GM19193 (cell line): ENCODE results near the gene PTPN6.

Experiments used
- POLR2A ChIP-seq: IDR thresholded peaks from 4 replicates; pipeline ENCODE4 v1.6.1; 2011; ENCODE audit not compliant: insufficient read depth, insufficient read length; ENCODE audit errors: extremely low read depth

PTPN6 gene

GRCh38 chr12:6950811-6951540 lies at the start of gene PTPN6:
Gene PTPN6, plus strand, starts transcription at chr12:6951356. Its CDS starts 157 bp downstream, at chr12:6951513.
- peak; percentile 96 for TF ChIP-seq POLR2A

- no peak for TF ChIP-seq POLR2A
These were observed 48.7 kb upstream of the PTPN6 start for GRCh38 chr12:6902448-6902847.

DNA sequence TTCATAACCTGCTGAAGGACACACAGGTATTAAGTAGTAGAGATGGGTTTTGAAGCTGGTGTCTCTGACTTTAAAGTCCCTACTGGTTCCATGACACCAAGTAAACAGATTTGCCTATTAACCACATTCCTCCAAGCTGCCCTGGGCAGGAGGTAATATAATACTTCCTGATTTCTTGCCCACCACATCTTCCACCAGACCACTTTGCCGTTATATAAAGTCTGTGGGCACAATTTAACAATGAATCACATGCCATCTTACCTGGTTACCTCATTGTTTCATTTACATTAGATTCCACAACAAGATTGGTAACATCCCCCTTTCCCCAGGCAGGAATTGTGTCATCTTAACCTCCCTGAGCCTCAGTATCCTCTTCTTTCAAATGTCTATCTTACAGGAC lies 47.4 kb upstream of the PTPN6 start:
- TF ChIP-seq POLR2A: no peak

GRCh38 chr12:6904280-6905276 lies 46.6 kb upstream of the PTPN6 start, which contains the start of gene LRRC23:
Gene LRRC23, plus strand, starts transcription at chr12:6904822. Its CDS starts 812 bp downstream, at chr12:6905634.
- TF ChIP-seq POLR2A: peak; percentile 62

- TF ChIP-seq POLR2A: no peak
These were observed 45.6 kb upstream of the PTPN6 start for GRCh38 chr12:6905414-6906040.

DNA sequence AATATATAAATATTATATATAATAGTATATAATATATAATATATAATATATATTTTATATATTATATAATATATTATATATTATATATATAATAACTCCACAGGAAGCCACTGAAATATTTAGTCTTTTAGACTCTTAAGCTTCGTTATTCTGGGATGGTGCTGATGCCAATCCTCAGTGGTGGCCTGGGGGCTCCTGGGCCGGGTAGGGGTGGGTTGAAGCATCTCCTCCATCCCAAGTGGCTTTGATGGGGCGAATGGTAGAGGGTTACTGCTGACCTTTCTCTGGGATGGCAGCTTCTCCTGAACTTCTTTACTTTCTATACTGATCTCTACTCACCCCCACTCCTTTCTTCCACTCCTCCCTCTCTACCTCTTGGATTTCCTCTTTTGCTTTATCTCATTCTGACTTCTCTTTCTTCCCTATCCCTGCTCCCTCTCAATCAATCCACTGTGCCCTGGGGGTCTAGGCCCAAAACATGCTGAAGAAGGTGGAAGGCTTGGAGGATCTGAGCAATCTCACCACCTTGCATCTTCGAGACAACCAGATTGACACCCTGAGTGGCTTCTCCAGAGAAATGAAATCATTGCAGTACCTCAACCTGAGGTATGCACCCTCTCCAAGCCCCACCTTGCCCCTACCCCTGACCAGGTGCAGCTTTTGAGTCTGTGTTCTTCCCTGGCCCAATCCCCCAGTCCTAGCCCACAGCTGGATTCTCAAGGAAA lies 41.6 kb upstream of the PTPN6 start:
- no peak for TF ChIP-seq POLR2A

DNA sequence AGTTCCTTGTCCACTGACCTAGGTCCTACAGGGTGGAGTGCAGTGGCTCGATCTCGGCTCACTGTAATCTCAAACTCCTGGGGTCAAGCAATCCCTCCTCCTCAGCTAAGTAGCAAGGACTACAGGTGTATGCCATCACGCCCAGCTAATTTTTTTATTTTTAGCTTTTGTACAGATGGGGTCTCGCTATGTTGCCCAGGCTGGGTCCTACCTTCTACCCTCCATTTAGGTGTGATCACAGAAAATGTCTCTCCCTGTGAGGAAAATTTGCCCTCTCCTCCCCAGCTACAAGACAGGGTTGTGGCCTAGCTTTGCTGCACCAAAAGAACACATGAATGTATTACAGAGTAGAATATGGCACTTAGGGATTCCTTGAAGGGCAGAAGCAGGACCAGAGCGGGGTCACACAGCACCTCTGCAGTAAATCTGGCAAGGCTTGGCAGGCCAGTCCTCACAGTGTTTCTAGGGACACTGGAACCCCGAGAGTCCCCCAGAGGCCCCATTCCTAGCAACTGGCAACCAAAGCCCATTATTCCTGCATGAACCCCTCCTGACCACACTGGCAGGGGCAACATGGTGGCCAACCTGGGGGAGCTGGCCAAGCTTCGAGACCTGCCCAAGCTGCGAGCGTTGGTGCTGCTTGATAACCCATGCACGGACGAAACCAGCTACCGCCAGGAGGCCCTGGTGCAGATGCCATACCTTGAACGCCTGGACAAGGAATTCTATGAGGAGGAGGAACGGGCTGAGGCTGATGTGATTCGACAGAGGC lies 38.8 kb upstream of the PTPN6 start:
- no peak for TF ChIP-seq POLR2A

DNA sequence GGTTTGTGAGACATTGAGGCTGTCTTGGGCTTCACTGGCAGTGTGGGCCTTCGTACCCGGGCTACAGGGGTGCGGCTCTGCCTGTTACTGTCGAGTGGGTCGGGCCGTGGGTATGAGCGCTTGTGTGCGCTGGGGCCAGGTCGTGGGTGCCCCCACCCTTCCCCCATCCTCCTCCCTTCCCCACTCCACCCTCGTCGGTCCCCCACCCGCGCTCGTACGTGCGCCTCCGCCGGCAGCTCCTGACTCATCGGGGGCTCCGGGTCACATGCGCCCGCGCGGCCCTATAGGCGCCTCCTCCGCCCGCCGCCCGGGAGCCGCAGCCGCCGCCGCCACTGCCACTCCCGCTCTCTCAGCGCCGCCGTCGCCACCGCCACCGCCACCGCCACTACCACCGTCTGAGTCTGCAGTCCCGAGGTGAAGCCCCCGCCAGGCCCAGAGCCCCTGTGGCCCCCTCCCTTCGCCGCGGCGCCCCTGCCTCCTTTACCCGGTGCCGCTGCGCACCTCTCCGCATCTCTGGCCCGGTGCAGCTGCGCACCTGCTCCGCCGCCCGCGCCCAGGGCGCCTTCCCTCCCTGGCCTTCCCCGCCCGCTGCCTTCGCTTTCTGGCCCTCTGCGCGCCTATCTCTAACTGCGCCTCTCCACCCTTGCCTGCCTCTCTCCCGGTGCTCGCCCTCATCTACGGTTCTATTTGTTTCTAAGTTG lies 36.8 kb upstream of the PTPN6 start, which contains the start of gene ENO2:
Gene ENO2 (plus strand): TSS at position 335 of the 701 bp plus-strand sequence. CDS start 1,253 bp downstream, outside the sequence.
- TF ChIP-seq POLR2A: peak; percentile 41

DNA sequence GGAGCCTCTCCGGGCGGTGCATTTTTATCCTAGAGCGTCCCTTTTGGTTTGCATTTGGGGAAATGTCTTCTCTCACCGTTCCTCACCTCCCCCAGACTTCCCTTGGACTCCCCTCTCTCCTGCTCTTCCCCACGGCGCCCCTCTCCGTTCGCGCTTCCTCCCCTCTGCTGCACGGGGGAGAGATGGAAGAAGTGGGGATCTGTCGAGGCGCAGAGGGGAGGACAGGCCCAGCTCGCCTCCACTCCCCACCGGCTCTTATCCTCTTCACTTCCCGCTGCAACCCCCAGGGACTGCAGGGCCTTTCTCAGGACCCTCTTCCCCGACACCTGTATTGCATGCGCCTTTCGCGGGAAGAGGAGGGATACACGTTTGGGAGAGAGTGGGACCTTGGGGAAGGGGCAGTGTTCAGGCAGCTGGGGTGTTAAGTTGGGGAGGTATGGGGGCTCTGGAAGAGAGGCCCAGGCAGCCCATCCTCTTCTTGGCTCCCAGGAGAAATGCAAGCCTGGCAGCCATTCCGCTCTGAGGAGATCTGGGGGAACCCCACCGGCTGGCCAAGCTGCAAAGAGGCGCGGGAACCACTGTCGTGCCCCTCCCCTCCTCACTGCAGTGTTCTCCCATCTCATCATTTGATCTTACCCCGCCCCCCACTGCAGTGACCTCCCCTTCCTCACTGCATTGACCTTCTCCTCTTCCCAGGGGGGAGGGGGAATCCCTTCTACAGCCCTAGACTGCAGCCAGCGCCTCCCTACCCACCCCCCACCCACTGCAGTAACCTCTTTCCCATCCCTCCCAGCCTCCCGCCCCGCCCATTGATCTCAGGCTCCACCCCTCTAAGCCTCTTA lies 36.0 kb upstream of the PTPN6 start:
- no peak for TF ChIP-seq POLR2A

GRCh38 chr12:6915789-6916285 lies 35.3 kb upstream of the PTPN6 start:
- TF ChIP-seq POLR2A: no peak

GRCh38 chr12:6916426-6917200 lies 34.5 kb upstream of the PTPN6 start:
- TF ChIP-seq POLR2A: no peak
